ENCODE data around the gene RTBDN.

DNA sequence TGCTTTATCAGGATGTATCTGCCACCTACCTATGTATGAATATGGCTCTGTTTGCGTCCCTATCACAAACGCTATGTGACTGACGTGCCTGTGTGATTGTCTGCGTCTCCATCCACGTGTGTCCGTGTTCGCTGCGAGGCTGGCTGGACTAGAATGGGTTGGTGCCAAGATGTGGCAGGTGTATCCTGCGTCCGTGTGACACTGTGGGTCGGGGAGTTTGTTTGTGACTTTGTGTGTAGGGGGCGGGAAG is 52.3 kb downstream of the RTBDN start:
- TF ChIP-seq, protein P1, sequence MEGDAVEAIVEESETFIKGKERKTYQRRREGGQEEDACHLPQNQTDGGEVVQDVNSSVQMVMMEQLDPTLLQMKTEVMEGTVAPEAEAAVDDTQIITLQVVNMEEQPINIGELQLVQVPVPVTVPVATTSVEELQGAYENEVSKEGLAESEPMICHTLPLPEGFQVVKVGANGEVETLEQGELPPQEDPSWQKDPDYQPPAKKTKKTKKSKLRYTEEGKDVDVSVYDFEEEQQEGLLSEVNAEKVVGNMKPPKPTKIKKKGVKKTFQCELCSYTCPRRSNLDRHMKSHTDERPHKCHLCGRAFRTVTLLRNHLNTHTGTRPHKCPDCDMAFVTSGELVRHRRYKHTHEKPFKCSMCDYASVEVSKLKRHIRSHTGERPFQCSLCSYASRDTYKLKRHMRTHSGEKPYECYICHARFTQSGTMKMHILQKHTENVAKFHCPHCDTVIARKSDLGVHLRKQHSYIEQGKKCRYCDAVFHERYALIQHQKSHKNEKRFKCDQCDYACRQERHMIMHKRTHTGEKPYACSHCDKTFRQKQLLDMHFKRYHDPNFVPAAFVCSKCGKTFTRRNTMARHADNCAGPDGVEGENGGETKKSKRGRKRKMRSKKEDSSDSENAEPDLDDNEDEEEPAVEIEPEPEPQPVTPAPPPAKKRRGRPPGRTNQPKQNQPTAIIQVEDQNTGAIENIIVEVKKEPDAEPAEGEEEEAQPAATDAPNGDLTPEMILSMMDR (IDR thresholded peaks at IDR 0.05) = no peak
- no peak for TF ChIP-seq EZH2phosphoT487 (IDR thresholded peaks at IDR 0.05)
- TF ChIP-seq EZH2 (IDR thresholded peaks at IDR 0.05) = no peak

Measured in neural progenitor cell (in vitro differentiated cells).